ENCODE results near the gene AIDA.
A peak's percentile ranks its signal among the peaks of the same experiment; 100 is the strongest.
"Not testable (repeated sequence)": the region's sequence is repeated elsewhere in the genome, so short reads cannot be mapped to it uniquely, and the experiment has no call there.

Gene AIDA

GRCh38 chr1:222711319-222712252 is 705 bp downstream of the AIDA start:
- DNase-seq: no peak

DNA sequence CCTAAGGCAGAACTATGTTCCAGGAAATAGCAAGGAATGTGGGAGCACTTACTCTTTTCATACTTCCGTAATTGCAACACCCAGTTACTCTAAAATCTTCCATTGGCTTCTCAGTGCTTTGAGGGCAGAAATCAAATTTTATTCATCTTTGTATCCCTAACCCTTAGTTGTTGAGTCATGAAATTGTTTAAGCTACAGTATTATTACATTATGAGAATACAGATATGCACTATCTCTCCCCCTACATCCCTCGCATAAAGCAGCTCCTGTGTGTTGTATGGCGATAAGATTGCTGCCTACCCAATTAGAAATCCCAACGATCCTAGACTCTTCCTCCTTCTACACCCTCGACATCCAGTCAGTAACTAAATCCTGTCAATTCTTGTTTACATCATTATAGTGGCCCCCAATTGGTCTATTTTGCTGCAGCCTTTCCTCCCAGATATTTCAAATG is 2.6 kb downstream of the AIDA start:
- no peak for DNase-seq

DNA sequence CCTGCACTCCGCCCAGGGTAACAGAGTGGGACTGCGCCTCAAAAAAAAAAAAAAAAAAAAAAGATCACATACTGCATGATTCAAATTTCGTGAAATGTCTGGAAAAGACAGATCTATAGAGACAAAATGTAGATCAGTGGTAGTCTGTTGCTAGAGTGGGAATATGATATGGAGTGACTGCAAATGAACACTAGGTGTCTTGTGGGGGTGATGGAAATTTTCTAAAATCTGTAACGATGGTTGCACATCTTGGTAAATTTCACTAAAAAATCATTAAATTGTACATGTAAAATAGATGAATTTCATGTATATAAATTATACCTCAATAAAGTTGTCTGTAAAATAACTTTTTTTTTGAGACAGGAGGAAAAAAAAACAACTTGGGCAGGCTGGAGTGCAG is 5.5 kb downstream of the AIDA start:
- no peak for DNase-seq

DNA sequence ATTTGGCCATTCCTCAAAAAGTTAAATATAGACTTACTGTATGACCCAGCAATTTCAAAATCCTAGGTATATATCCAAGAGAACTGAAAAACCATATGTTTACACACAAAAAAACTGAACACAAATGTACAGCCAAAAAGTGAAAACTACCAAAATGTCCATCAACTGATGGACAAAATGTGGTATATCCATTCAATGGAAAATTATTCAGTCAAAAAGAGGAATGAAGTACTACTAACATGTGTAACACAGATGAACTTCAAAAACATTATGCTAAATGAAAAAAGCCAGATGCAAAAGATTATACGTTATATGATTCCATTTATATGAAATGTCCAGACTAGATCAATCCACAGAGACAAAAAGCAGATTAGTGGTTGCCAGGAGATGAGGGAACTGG is 8.0 kb downstream of the AIDA start:
- DNase-seq: no peak

GRCh38 chr1:222702210-222702609 is 10.1 kb downstream of the AIDA start:
- DNase-seq: no peak

DNA sequence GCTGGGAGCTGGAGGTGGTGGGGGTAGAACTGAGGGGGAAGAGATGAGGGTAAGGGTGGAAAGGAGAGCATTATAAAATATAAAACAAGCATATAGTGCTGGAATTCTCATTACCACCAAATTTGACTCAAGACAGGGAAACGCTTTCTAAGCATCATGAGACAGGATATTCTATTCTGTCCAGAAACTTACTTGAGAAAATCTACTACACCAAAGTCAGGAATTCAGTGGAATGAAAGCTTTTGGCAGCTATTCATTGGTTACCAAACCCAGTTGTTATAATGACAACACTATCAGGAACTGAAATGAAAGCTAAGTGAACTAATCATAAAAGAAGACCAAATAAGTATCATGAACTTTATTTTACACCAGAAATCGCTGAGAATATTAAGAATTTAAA is 14.5 kb downstream of the AIDA start:
- DNase-seq: no peak

- no peak for DNase-seq
Observed at GRCh38 chr1:222697203-222697602, 15.1 kb downstream of the AIDA start.

- DNase-seq: no peak
Observed at GRCh38 chr1:222696741-222697140, 15.6 kb downstream of the AIDA start.

- no peak for DNase-seq
Observed at GRCh38 chr1:222694927-222695326, 17.4 kb downstream of the AIDA start.

DNA sequence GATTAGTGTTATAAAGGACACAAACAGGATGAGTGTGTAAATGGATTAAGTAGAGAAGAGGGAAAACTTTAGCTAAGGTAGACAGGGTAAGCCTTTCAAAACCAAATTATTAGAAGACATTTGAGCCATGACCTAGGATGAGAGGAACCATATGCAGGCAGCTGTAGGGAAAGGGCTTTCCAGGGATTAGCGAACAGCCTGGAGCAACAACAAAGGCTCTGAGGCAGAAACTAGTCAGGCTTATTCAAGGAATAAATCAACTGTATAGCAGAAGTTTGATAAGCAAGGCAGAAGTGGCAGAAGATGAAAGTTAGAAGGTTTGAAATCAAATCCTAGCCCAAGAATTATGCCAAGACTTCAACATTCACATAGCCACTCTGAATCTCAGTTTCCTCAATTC is 21.3 kb downstream of the AIDA start:
- no peak for DNase-seq

DNA sequence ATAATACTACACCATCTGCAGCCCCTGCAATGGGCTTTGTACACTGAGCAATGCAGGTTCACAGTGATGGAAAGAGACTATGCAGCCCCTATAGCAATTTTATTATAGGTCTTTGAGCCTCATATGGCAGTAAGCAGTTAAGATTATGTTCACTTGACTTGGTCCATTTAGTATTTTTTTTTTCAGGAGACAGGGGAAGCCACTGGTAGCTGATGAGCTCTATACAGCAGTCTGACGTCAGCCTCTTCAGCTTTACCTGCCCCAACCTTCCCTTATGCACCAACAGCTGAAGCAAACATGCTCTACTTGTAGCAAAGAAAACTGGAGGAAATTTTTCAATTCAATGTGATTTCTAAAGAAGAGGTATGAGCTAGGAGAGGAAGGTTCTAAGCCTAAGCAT is 32.2 kb downstream of the AIDA start:
- no peak for DNase-seq

DNA sequence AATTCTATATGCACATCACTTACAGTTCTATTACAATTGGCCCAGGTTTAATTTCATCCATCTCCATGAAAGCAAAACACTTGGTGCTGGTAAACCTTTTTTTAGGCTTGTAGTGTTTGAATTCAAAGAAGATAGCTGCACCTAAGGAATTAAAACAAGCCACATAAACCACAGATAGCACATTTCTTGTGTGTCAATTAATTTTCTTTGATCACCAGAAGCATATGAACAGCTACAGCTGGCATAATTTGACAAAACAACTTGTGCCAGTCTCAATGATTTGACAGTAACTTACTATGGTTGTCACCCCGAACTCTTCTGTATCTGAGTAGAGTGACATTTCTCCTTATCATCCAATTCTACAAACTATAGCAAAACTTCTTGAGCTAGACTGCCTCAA is 42.2 kb downstream of the AIDA start:
- no peak for DNase-seq

DNA sequence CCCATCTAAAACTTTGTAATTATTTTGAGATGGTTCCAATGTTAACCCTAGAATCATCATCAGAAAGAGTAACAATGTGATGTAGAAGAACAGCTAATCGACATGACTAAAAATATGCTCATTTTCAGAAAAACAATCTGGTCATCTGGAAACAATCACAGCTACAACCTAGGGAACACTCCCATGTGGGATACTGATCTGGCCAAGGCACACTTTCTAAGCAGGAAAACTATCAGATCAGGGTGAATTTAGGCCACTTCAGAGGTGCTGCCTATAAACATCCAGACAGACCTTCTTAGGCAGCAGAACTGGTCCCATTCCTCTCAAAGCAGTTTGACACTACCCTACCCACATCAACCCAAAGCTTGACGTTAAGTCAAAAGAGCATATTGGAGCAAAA is 43.2 kb downstream of the AIDA start:
- DNase-seq: not testable (repeated sequence)

DNA sequence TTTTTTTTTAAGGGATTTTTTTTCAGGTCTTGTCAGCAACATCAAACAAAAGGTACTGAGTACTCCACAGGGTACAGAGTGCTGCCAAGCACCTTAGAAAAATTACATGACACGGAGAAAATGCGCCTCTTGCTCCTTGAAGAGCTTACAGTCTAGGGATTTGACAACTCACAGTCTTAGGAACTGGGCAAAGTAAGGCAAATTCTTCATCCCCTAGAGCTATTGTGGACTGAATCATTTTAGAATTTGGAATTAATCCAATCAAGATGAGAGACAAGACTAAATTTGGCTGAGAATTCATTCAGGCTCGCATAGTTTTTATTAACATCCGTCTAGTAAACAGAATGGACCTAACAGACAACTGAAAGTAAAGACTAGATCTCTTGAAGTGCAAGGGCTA is 44.1 kb downstream of the AIDA start:
- DNase-seq: not testable (repeated sequence)

- no peak for DNase-seq
Observed at GRCh38 chr1:222665964-222666363, 46.3 kb downstream of the AIDA start.

- no peak for DNase-seq
Observed at GRCh38 chr1:222663431-222663934, 48.8 kb downstream of the AIDA start.

GRCh38 chr1:222657899-222658298 is 54.4 kb downstream of the AIDA start:
- DNase-seq: no peak

- no peak for DNase-seq
Observed at GRCh38 chr1:222656391-222657155, 55.7 kb downstream of the AIDA start.

DNA sequence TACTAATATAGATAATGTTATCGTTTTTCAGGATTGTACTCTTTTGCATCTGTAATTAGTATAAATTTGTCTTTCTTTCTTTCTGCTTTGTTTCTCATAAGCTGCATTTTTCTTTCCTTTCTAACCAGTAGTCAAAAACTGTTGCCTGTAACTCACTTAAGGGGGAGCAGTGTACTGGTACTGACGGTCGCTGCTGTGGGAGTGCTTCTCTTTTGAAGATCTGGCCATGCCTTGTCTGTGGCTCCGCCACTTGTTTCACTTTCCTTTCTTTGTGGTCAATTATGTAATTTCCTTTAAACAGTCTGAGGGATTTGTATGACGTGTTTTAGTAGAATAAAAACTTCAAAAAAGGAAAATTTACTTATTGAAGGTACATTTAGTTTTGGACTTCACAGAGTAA is 57.4 kb downstream of the AIDA start:
- DNase-seq: no peak

DNA sequence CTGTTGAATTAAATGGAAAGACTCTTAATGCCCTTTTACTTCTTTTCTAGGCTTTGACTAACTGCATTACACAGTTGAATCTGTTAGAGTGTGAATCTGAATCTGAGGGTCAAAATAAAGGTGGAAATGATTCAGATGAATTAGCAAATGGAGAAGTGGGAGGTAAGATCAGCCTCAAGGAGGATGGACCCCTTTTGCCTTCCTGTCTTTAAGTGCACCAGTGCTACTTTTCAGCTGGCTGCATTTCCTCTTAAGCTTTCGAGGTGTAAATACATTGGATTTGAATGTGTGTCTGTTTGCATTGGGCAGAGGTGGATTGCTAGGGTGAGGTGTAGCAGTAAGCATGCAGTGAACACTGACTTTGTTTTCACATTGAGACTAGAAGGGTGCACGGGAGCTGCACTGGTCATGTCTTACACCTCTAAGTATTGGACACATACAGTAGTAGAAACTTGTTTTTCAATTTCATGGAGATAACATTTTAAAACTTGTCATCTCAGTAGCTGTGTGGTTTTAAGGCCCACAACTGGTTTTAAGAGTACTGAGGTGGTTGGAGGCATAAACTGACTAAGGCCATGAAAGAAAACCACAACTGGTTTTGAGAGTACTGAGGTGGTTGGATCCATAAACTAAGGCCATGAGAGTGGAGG is 59.0 kb downstream of the AIDA start:
- DNase-seq: no peak

DNA sequence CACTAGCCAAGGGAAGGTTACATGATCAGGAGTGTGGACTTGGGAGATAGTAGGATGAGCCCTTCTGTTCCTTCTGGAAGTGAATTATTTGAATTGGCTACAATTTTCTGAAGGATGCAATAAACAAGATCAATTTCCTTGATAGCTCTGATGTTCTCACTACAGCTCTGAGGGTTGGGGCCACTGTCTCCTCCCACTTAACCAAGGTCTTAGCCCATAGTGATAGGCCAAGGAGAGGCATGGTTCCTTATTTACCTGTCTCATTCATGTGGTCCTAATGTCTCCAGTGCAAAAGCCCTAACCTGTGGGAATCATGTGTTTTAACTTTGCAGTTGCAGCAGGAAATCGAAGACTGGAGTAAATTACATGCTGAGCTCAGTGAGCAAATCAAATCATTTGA is 59.6 kb downstream of the AIDA start:
- DNase-seq: no peak

GRCh38 chr1:222644636-222644980 is 67.7 kb downstream of the AIDA start:
- DNase-seq: no peak

DNA sequence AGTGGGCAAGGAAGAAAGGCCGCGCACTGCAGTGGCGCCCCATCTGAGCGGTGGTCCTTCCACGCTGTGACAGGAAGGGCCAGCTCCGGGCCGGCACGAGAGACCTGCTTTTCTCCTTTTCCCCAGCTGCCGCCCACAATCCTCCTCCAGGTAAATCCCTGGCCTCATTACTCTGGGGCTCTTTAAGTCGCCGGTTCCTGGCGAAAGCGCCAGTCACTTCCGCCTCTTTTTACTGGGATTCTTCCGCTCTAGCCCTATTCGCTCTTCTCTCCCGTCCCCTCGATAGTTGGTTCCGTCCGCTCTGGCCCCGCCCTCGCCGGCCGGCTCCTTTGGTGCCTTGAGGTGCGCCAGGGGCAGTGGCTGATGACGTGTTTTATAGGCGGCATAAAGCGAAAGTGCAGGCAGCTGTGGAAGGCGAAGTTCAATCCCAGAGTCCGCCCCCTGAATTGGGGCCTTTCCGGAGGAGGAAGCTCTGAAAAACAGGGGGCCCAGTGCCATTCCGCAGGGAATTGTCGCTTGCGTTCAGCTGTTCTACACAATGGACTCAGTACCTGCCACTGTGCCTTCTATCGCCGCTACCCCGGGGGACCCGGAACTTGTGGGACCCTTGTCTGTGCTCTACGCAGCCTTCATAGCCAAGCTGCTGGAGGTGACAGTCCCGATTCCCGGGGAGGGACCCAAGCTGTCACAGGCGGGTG is 68.2 kb downstream of the AIDA start:
- DNase-seq: peak; percentile 95

All from NCI-H2029 (cell line).